K562 (cell line): ENCODE measurements around the gene SDR42E2. TPM values are rescaled to one million over a fixed set of nuclear protein-coding genes. Genes with fewer than 3 reads are reported as not detected.

Experiments
- ATAC-seq: fragments of 200-7000 bp; cut with Tn5 transposase; 3 replicates; pipeline ENCODE4 v1.9.1; 2020; ENCODE audit warnings: moderate library complexity
- BruUV-seq: library from RNA; stranded (reverse); fragments of 400-500 nt; replicated peaks from 2 replicates; lab custom pipeline; 2021; lab: Mats Ljungman, UMichigan
- CTCF ChIA-PET: fragments of 300-600 bp; formaldehyde crosslinking; extraction: SDS; loops from one replicate; lab custom pipeline; 2021; ENCODE audit warnings: low intra/inter-chr PET ratio; lab: Yijun Ruan, JAX
- POLR2A ChIA-PET: fragments of 300-600, 350-650 bp; sonication (Branson Sonifier 250); formaldehyde crosslinking; extraction: SDS; loops from one replicate; lab custom pipeline; 2021; ENCODE audit warnings: antibody characterized with exemption, inconsistent platforms; lab: Yijun Ruan, JAX
- DNase-seq, 4 experiments: peaks; one replicate each; pipeline versions ENCODE4 v3.0.0 to v3.0.0-alpha.2; 2011 to 2018; ENCODE audit warnings: low spot score in 3 of 4, mixed read lengths in 3 of 4; ENCODE audit errors: extremely low read depth in 1 of 4
- FAIRE-seq: peaks from 2 replicates; lab custom pipeline; 2011; peaks lifted over from hg19 to GRCh38; lab: Jason Lieb, UNC
- H2AFZ ChIP-seq: 2 replicates; pipeline ENCODE4 v1.6.0; 2011; ENCODE audit warnings: low read depth, low read length, control low read depth, inconsistent platforms
- H3K27ac ChIP-seq: fragments of 200-600 bp; 3 replicates; pipeline ENCODE4 v1.8.0; 2011; ENCODE audit warnings: low read depth, mild to moderate bottlenecking, control low read depth, inconsistent platforms, low read length, moderate library complexity, mixed read lengths; ENCODE audit errors: extremely low read depth
- H3K27me3 ChIP-seq, 2 experiments: fragments of 300-600 bp in 1 of 2; 2 replicates in 1 of 2; 3 replicates in 1 of 2; pipeline versions ENCODE4 v1.6.0 to v1.8.0; 2011; ENCODE audit warnings: inconsistent platforms in 2 of 2, low read length in 2 of 2, mild to moderate bottlenecking in 1 of 2, mixed read lengths in 1 of 2, moderate library complexity in 1 of 2; ENCODE audit not compliant: control insufficient read depth in 2 of 2, insufficient read depth in 2 of 2
- H3K36me3 ChIP-seq: fragments of 300-600 bp; 3 replicates; pipeline ENCODE4 v1.8.0; 2011; ENCODE audit warnings: mild to moderate bottlenecking, low read length, inconsistent platforms; ENCODE audit not compliant: control insufficient read depth, insufficient read depth
- H3K4me1 ChIP-seq, 2 experiments: fragments of 200-600 bp in 1 of 2; replicated peaks in 1 of 2; 2 replicates in 1 of 2; 3 replicates in 1 of 2; pipeline versions ENCODE4 v1.5.1 to v1.8.0; 2011; ENCODE audit warnings: inconsistent platforms in 2 of 2, low read length in 2 of 2, mild to moderate bottlenecking in 1 of 2, mixed read lengths in 1 of 2, moderate library complexity in 1 of 2; ENCODE audit not compliant: control insufficient read depth in 2 of 2, insufficient read depth in 2 of 2
- H3K4me2 ChIP-seq: 2 replicates; pipeline ENCODE4 v1.6.1; 2011; ENCODE audit warnings: low read length, control low read depth, inconsistent platforms, mixed read lengths; ENCODE audit not compliant: insufficient read depth
- H3K4me3 ChIP-seq: fragments of 200-600 bp; sonication (generic), shearing (Covaris generic); 2 replicates; pipeline ENCODE4 v1.5.1; 2016; ENCODE audit warnings: control low read depth, inconsistent platforms
- H3K79me2 ChIP-seq: fragments of 200-600 bp; 3 replicates; pipeline ENCODE4 v1.8.0; 2011; ENCODE audit warnings: low read length, inconsistent platforms; ENCODE audit not compliant: control insufficient read depth, insufficient read depth
- H3K9ac ChIP-seq, 2 experiments: 2 replicates each; pipeline versions ENCODE4 v1.6.0 to v1.6.1; 2011; ENCODE audit warnings: low read depth in 2 of 2, low read length in 2 of 2, control low read depth in 1 of 2, inconsistent platforms in 1 of 2, mild to moderate bottlenecking in 1 of 2, mixed read lengths in 1 of 2; ENCODE audit not compliant: insufficient read depth in 1 of 2
- H3K9me1 ChIP-seq: one replicate; pipeline ENCODE4 v1.6.0; 2011; ENCODE audit warnings: inconsistent platforms, mild to moderate bottlenecking, low read length, moderate library complexity; ENCODE audit not compliant: control insufficient read depth, insufficient read depth
- H3K9me3 ChIP-seq: replicated peaks from 2 replicates; pipeline ENCODE4 v1.5.1; 2011; ENCODE audit warnings: low read depth, low read length, inconsistent platforms; ENCODE audit not compliant: control insufficient read depth, insufficient read depth
- H4K20me1 ChIP-seq: replicated peaks from 2 replicates; pipeline ENCODE4 v1.6.1; 2011; ENCODE audit warnings: low read length, inconsistent platforms, mixed read lengths; ENCODE audit not compliant: control insufficient read depth, insufficient read depth
- BRCA1 ChIP-seq, 2 experiments: fragments of 450-650 bp in 1 of 2; sonication (generic) in 1 of 2; formaldehyde crosslinking in 1 of 2; IDR thresholded peaks; 2 replicates each; pipeline versions ENCODE4 v1.5.0 to v1.6.1; 2017 to 2020; ENCODE audit warnings: mild to moderate bottlenecking in 1 of 2, missing genetic modification reagents in 1 of 2
- CBFA2T3 ChIP-seq: fragments of 450-650 bp; IDR thresholded peaks from 2 replicates; pipeline ENCODE4 v1.6.1; 2017
- CREB1 ChIP-seq, 2 experiments: sonication (generic) in 1 of 2; formaldehyde crosslinking in 1 of 2; IDR thresholded peaks; 2 replicates each; pipeline versions ENCODE4 v1.6.1 to v1.8.0; 2012 to 2022; ENCODE audit warnings: inconsistent platforms in 1 of 2, mild to moderate bottlenecking in 1 of 2, missing genetic modification reagents in 1 of 2, moderate library complexity in 1 of 2
- DDX20 ChIP-seq: fragments of 450-650 bp; IDR thresholded peaks from 2 replicates; pipeline ENCODE4 v1.6.1; 2016; ENCODE audit warnings: missing genetic modification characterization, low read depth, mild to moderate bottlenecking, missing compliant biosample characterization, moderate library complexity
- HSF4 ChIP-seq: fragments of 250-450 bp; sonication (Bioruptor Pico); IDR thresholded peaks from 2 replicates; pipeline ENCODE4 v2.1.2; 2022; ENCODE audit warnings: mild to moderate bottlenecking, moderate library complexity, borderline replicate concordance
- KAT7 ChIP-seq: sonication (generic); formaldehyde crosslinking; IDR thresholded peaks from 2 replicates; pipeline ENCODE4 v1.8.0; 2022; ENCODE audit warnings: missing genetic modification reagents, mild to moderate bottlenecking, borderline replicate concordance
- KHSRP ChIP-seq: fragments of 450-650 bp; IDR thresholded peaks from 2 replicates; pipeline ENCODE4 v1.6.1; 2017
- RBFOX2 ChIP-seq: fragments of 200-400 bp; formaldehyde crosslinking; IDR thresholded peaks from 2 replicates; pipeline ENCODE4 v1.6.1; 2017; ENCODE audit warnings: low read depth, mild to moderate bottlenecking, low read length, moderate library complexity
- RNF2 ChIP-seq: sonication (generic); IDR thresholded peaks from 2 replicates; pipeline ENCODE4 v1.6.1; 2016
- ZNF561 ChIP-seq: fragments of 450-650 bp; formaldehyde crosslinking; conservative IDR thresholded peaks from 2 replicates; pipeline ENCODE4 v1.4.0; 2020; ENCODE audit warnings: mild to moderate bottlenecking, moderate library complexity
- ZNF699 ChIP-seq: fragments of 250-450 bp; sonication (Bioruptor Pico); IDR thresholded peaks from 2 replicates; pipeline ENCODE4 v1.8.0; 2021; ENCODE audit warnings: mild to moderate bottlenecking, moderate library complexity; ENCODE audit not compliant: insufficient replicate concordance
- WGBS: fragments of 100-300 bp; shearing (Covaris generic); methylation state at CpG from one replicate; pipeline ENCODE4 v1.1.6; 2016; ENCODE audit warnings: low coverage, mixed read lengths; ENCODE audit not compliant: insufficient coverage; ENCODE audit errors: missing lambda C conversion rate; 5-methylcytosine and 5-hydroxymethylcytosine counted together
- in situ Hi-C: fragments of 300-500 bp; cut with MboI; formaldehyde crosslinking; loops from 4 replicates; pipeline ENCODE4 v1.15.0; 2018; ENCODE audit warnings: inconsistent platforms, mixed read lengths
- intact Hi-C: fragments of 100-400 bp; cut with micrococcal nuclease; formaldehyde crosslinking; loops from 2 replicates; pipeline ENCODE4 v1.14.2; 2022
- polyA plus RNA-seq, 8 experiments: library from polyadenylated mRNA; depleted of rRNA in 4 of 8; stranded (reverse) in 5 of 8; unstranded in 3 of 8; fragments of >200 nt; fragmentation: Nextera tagmentation in 2 of 8; fragmentation: Illumina TruSeq in 1 of 8; extraction: Ambion mirVana in 2 of 8; extraction: Trizol in 1 of 8; gene quantifications; 2 replicates each; pipeline versions ENCODE4 v1.2.1 to v1.2.3, GENCODE V29; 2011 to 2014; ENCODE audit warnings: inconsistent platforms in 1 of 8, missing spikeins in 1 of 8
- total RNA-seq, 7 experiments: library from RNA; depleted of rRNA in 6 of 7; stranded (reverse); fragments of >200 nt in 6 of 7; fragmentation: Illumina TruSeq in 2 of 7; extraction: Trizol in 2 of 7; gene quantifications; 2 replicates each; pipeline versions ENCODE4 v1.2.1 to v1.2.3, GENCODE V29; 2011 to 2021; ENCODE audit warnings: low replicate concordance in 1 of 7
- TF ChIP-seq, protein P1 (sequence below): sonication (generic); formaldehyde crosslinking; IDR thresholded peaks from 2 replicates; pipeline ENCODE4 v1.8.1; 2023; ENCODE audit warnings: mild to moderate bottlenecking, missing genetic modification reagents
- TF ChIP-seq, protein P2 (sequence below): sonication (generic); formaldehyde crosslinking; IDR thresholded peaks from 2 replicates; pipeline ENCODE4 v1.8.1; 2023; ENCODE audit warnings: mild to moderate bottlenecking, missing genetic modification reagents, moderate library complexity
- TF ChIP-seq, protein P3 (sequence below), 2 experiments: fragments of 200-800 bp in 1 of 2; sonication (Bioruptor generic) in 1 of 2; sonication (generic) in 1 of 2; formaldehyde crosslinking in 1 of 2; IDR thresholded peaks in 1 of 2; conservative IDR thresholded peaks in 1 of 2; 2 replicates each; pipeline versions ENCODE4 v1.5.0 to v1.6.1; 2016 to 2020; ENCODE audit warnings: missing compliant biosample characterization in 1 of 2, missing genetic modification characterization in 1 of 2, missing genetic modification reagents in 1 of 2

SDR42E2 gene
- total and polyA plus RNA-seq, 9 of the 15 experiments (the other 6 are each of a cell fraction or from before 2014, with no cell fraction given): 0.03 to 0.07 (median 0.04) TPM; not detected in 4

DNA sequence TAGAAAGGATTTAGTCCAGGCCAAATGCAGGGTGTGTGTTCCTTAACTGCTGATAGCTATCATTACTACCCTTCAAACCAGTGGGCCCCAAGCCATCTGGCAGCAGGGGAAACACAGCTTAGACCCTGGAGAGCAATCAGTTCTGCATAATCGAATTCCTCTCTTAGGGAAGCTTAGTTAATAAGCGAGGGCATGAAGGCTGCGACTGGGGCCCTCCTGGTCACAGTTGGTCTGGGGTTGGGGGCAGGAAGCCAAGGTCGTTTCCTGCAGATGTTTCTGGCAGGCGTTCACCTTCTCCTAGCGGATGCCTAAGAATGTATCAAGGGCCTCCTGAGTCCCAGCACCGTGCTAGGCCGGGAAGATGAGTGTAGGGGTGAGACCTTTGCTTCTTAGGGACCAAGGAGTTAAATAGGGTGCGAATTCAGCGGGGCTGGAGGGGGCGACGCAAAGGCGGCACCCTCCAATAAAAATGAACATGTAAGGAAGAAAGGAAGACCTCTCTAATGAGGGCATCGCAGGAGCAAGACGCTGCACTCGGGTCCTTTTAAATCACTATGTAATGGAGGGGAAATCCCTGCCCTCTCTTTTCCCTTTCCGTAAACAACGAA is 27.3 kb downstream of the SDR42E2 start:
- Histone ChIP-seq H3K4me2 (peak overlapping the region; percentile 85), H3K4me1 (peaks cover 17 to 23% of the 10 kb centered on the region in 2 experiments; a peak in 4 of 5 replicates), H2AFZ (peak overlapping the region; percentile 89), H3K9me1 (no peaks in the 10 kb centered on the region), H3K9ac (peak overlapping the region; percentile 23 to 91; a peak in 3 of 4 replicates), H4K20me1 (no peaks in the 10 kb centered on the region), H3K36me3 (no peaks in the 10 kb centered on the region; the same call in 2 of the 3 replicates), H3K79me2 (no peaks in the 10 kb centered on the region; the same call in 2 of the 3 replicates), H3K27ac (no peak overlapping the region), H3K27me3 (peaks cover 10 to 11% of the 10 kb centered on the region in 2 experiments; a peak in 4 of 5 replicates), H3K9me3 (no peaks in the 10 kb centered on the region), H3K4me3 (peak overlapping the region; percentile 59)
- no peak for DNase-seq
- CTCF ChIA-PET: interaction anchor here (1.4 kb wide), 2 partner anchors 107 to 238 kb away, joined by 3 to 5 read pairs; partner anchors contain the start of gene POLR3E
- no TSS peak for BruUV-seq
- in situ Hi-C loops: loop anchor here (10.0 kb wide), 1 partner anchor 605 kb away; no protein-coding TSS in a partner anchor
- intact Hi-C loops: loop anchor here (5.0 kb wide), 2 partner anchors 92 to 237 kb away; partner anchors contain the start of gene UQCRC2
- ATAC-seq: no peak
- no peak for FAIRE-seq
- 27% methylated on average over 18 of the region's 18 CpGs for WGBS
- POLR2A ChIA-PET: interaction anchor here (1.0 kb wide), 1 partner anchor 195 kb away, joined by 3 read pairs; no protein-coding TSS in a partner anchor
- no peak for TF ChIP-seq RNF2
- no peak for TF ChIP-seq RBFOX2
- no peak for TF ChIP-seq HSF4 (CRISPR knock-in tag)
- no peak for TF ChIP-seq ZNF699 (CRISPR knock-in tag)
- no peak for TF ChIP-seq CREB1 (IDR thresholded peaks at IDR 0.05)
- TF ChIP-seq CREB1 (CRISPR knock-in tag; IDR thresholded peaks at IDR 0.05): 0 out of 2 replicates have a peak, but pooled peaks have one; percentile 4
- TF ChIP-seq DDX20 (tag): no peak
- no peak for TF ChIP-seq ZNF561
- TF ChIP-seq BRCA1 (IDR thresholded peaks at IDR 0.05): no peak
- no peak for TF ChIP-seq BRCA1 (CRISPR knock-in tag; IDR thresholded peaks at IDR 0.05)
- no peak for TF ChIP-seq KHSRP
- TF ChIP-seq, protein P1, sequence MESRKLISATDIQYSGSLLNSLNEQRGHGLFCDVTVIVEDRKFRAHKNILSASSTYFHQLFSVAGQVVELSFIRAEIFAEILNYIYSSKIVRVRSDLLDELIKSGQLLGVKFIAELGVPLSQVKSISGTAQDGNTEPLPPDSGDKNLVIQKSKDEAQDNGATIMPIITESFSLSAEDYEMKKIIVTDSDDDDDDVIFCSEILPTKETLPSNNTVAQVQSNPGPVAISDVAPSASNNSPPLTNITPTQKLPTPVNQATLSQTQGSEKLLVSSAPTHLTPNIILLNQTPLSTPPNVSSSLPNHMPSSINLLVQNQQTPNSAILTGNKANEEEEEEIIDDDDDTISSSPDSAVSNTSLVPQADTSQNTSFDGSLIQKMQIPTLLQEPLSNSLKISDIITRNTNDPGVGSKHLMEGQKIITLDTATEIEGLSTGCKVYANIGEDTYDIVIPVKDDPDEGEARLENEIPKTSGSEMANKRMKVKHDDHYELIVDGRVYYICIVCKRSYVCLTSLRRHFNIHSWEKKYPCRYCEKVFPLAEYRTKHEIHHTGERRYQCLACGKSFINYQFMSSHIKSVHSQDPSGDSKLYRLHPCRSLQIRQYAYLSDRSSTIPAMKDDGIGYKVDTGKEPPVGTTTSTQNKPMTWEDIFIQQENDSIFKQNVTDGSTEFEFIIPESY (CRISPR knock-in tag): no peak
- 0 out of 2 replicates have a peak, but pooled peaks have one; percentile 18 for TF ChIP-seq CBFA2T3
- TF ChIP-seq, protein P2, sequence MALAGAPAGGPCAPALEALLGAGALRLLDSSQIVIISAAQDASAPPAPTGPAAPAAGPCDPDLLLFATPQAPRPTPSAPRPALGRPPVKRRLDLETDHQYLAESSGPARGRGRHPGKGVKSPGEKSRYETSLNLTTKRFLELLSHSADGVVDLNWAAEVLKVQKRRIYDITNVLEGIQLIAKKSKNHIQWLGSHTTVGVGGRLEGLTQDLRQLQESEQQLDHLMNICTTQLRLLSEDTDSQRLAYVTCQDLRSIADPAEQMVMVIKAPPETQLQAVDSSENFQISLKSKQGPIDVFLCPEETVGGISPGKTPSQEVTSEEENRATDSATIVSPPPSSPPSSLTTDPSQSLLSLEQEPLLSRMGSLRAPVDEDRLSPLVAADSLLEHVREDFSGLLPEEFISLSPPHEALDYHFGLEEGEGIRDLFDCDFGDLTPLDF (CRISPR knock-in tag): no peak
- TF ChIP-seq, protein P3, sequence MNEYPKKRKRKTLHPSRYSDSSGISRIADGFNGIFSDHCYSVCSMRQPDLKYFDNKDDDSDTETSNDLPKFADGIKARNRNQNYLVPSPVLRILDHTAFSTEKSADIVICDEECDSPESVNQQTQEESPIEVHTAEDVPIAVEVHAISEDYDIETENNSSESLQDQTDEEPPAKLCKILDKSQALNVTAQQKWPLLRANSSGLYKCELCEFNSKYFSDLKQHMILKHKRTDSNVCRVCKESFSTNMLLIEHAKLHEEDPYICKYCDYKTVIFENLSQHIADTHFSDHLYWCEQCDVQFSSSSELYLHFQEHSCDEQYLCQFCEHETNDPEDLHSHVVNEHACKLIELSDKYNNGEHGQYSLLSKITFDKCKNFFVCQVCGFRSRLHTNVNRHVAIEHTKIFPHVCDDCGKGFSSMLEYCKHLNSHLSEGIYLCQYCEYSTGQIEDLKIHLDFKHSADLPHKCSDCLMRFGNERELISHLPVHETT (CRISPR knock-in tag; conservative IDR thresholded peaks at IDR 0.05 in 1 of 2, IDR thresholded peaks at IDR 0.05 in 1 of 2): no peak
- TF ChIP-seq KAT7 (CRISPR knock-in tag): peak; percentile 78; the same call in 1 of the 2 replicates
